Natural killer cell (primary cell): ENCODE data around the gene KLK15. TPM values are rescaled to one million over a fixed set of nuclear protein-coding genes. Genes with fewer than 3 reads are reported as not detected.
A peak's percentile ranks its signal among the peaks of the same experiment; 100 is the strongest.

Experiments used
- ATAC-seq, 3 donors: fragments of 150-1000 bp in 2 of 3; fragments of 200-7000 bp in 1 of 3; cut with Tn5 transposase; 1 replicate in 1 of 3; 2 replicates in 2 of 3; pipeline ENCODE4 v1.10.0; 2021; ENCODE audit warnings: mild to moderate bottlenecking in 2 of 3, moderate library complexity in 2 of 3
- DNase-seq, 2 donors: peaks; one replicate each; pipeline versions ENCODE4 v3.0.0 to v3.0.0-alpha.2; 2013 to 2021; ENCODE audit warnings: mixed read lengths in 1 of 2
- H3K27ac ChIP-seq: one replicate; pipeline ENCODE4 v1.5.1; 2013; ENCODE audit warnings: mild to moderate bottlenecking, low read length
- H3K27me3 ChIP-seq: one replicate; pipeline ENCODE4 v1.6.1; 2013; ENCODE audit warnings: low read length; ENCODE audit not compliant: control insufficient read depth, insufficient read depth
- H3K36me3 ChIP-seq: one replicate; pipeline ENCODE4 v1.6.1; 2013; ENCODE audit warnings: low read length; ENCODE audit not compliant: control insufficient read depth, insufficient read depth
- H3K4me1 ChIP-seq: one replicate; pipeline ENCODE4 v1.6.1; 2013; ENCODE audit warnings: low read length; ENCODE audit not compliant: control insufficient read depth, insufficient read depth
- H3K4me3 ChIP-seq: one replicate; pipeline ENCODE4 v1.5.1; 2013; ENCODE audit warnings: low read length
- H3K9me3 ChIP-seq: one replicate; pipeline ENCODE4 v1.6.1; 2013; ENCODE audit warnings: low read length; ENCODE audit not compliant: control insufficient read depth, insufficient read depth
- H3K27ac Mint-ChIP-seq, 2 donors: one replicate each; pipeline ENCODE4 v1.8.0; 2022; ENCODE audit warnings: mild to moderate bottlenecking in 2 of 2, mixed read lengths in 2 of 2, moderate library complexity in 1 of 2
- H3K27me3 Mint-ChIP-seq, 2 donors: one replicate each; pipeline ENCODE4 v1.8.0; 2022; ENCODE audit warnings: low read depth in 2 of 2, mixed read lengths in 2 of 2
- H3K36me3 Mint-ChIP-seq: one replicate; pipeline ENCODE4 v1.8.0; 2022; ENCODE audit warnings: mixed read lengths
- H3K4me1 Mint-ChIP-seq, 2 donors: one replicate each; pipeline ENCODE4 v1.8.0; 2022; ENCODE audit warnings: mixed read lengths in 2 of 2
- H3K4me3 Mint-ChIP-seq: one replicate; pipeline ENCODE4 v1.8.0; 2022; ENCODE audit warnings: mild to moderate bottlenecking, moderate library complexity, mixed read lengths
- H3K9me3 Mint-ChIP-seq, 2 donors: one replicate each; pipeline ENCODE4 v1.8.0; 2022; ENCODE audit warnings: mixed read lengths in 2 of 2
- CTCF ChIP-seq: fragments of 200-600 bp; IDR thresholded peaks from one replicate; pipeline ENCODE4 v1.8.0; 2022; ENCODE audit warnings: antibody characterized with exemption
- WGBS: methylation state at CpG from one replicate; pipeline ENCODE4 v1.1.7; 2013; ENCODE audit warnings: missing lambda C conversion rate; ENCODE audit not compliant: insufficient coverage; 5-methylcytosine and 5-hydroxymethylcytosine counted together
- intact Hi-C: fragments of 100-400 bp; cut with micrococcal nuclease; formaldehyde crosslinking; loops from one replicate; pipeline ENCODE4 v1.14.2; 2022
- total RNA-seq, 4 donors: library from RNA; stranded (reverse); fragments of 120-200 nt in 1 of 4; gene quantifications; one replicate each; pipeline versions ENCODE4 v1.2.3 to v1.2.4, GENCODE V29; 2013 to 2022

The KLK15 gene
- total RNA-seq, 3 donors from 2014 or later (not counting 1 experiment from before 2014, with no cell fraction given): not detected

- intact Hi-C loops: no loop called here
- H3K9me3 ChIP-seq: no peaks in the 10 kb centered on the region
- no peak overlapping the region for H3K27ac Mint-ChIP-seq
- peaks cover 6 to 20% of the 10 kb centered on the region in 2 donors for H3K4me1 Mint-ChIP-seq
- H3K4me3 ChIP-seq: no peak overlapping the region
- no peaks in the 10 kb centered on the region for H3K36me3 ChIP-seq
- no peak overlapping the region for H3K27ac ChIP-seq
- no peak for ATAC-seq
- peaks cover 15% of the 10 kb centered on the region for H3K27me3 ChIP-seq
- peaks cover 18% of the 10 kb centered on the region for H3K4me1 ChIP-seq
- no peak for TF ChIP-seq CTCF
- H3K36me3 Mint-ChIP-seq: no peaks in the 10 kb centered on the region
- H3K4me3 Mint-ChIP-seq: no peak overlapping the region
- H3K27me3 Mint-ChIP-seq: peaks cover 57 to 59% of the 10 kb centered on the region in 2 donors
- DNase-seq: no peak
- H3K9me3 Mint-ChIP-seq: no peaks in the 10 kb centered on the region
- WGBS: 77% methylated on average over 4 of the region's 4 CpGs
These were observed 12.1 kb downstream of the KLK15 start for GRCh38 chr19:50821248-50821612.

- ATAC-seq (no peak), DNase-seq (no peak)
- no peaks in the 10 kb centered on the region for H3K36me3 ChIP-seq
- H3K4me1 Mint-ChIP-seq: peaks cover 6 to 20% of the 10 kb centered on the region in 2 donors
- H3K9me3 ChIP-seq: no peaks in the 10 kb centered on the region
- H3K27ac Mint-ChIP-seq: peak overlapping the region in 1 of 2 donors; percentile 7
- peaks cover 18% of the 10 kb centered on the region for H3K4me1 ChIP-seq
- intact Hi-C loops: no loop called here
- no peaks in the 10 kb centered on the region for H3K36me3 Mint-ChIP-seq
- no peak for TF ChIP-seq CTCF
- H3K27ac ChIP-seq: no peak overlapping the region
- no peak overlapping the region for H3K4me3 Mint-ChIP-seq
- no peaks in the 10 kb centered on the region for H3K9me3 Mint-ChIP-seq
- H3K27me3 ChIP-seq: peaks cover 15% of the 10 kb centered on the region
- 7% methylated on average over 16 of the region's 21 CpGs for WGBS
- peaks cover 61% of the 10 kb centered on the region in 2 donors for H3K27me3 Mint-ChIP-seq
- no peak overlapping the region for H3K4me3 ChIP-seq
These were observed 12.7 kb downstream of the KLK15 start for GRCh38 chr19:50820549-50821247.

- ATAC-seq (no peak), DNase-seq (no peak)
- no peak overlapping the region for H3K4me3 Mint-ChIP-seq
- H3K27ac Mint-ChIP-seq: peak overlapping the region in 1 of 2 donors; percentile 7
- H3K27me3 Mint-ChIP-seq: peaks cover 62 to 67% of the 10 kb centered on the region in 2 donors
- H3K9me3 Mint-ChIP-seq: no peaks in the 10 kb centered on the region
- TF ChIP-seq CTCF: no peak
- H3K36me3 Mint-ChIP-seq: no peaks in the 10 kb centered on the region
- H3K4me3 ChIP-seq: no peak overlapping the region
- peaks cover 18% of the 10 kb centered on the region for H3K4me1 ChIP-seq
- 10% methylated on average over 15 of the region's 15 CpGs for WGBS
- H3K4me1 Mint-ChIP-seq: peaks cover 6 to 20% of the 10 kb centered on the region in 2 donors
- no peaks in the 10 kb centered on the region for H3K9me3 ChIP-seq
- no peaks in the 10 kb centered on the region for H3K36me3 ChIP-seq
- peaks cover 15% of the 10 kb centered on the region for H3K27me3 ChIP-seq
- intact Hi-C loops: no loop called here
- no peak overlapping the region for H3K27ac ChIP-seq
These were observed 13.3 kb downstream of the KLK15 start for GRCh38 chr19:50820086-50820485.

GRCh38 chr19:50819636-50820035, 13.7 kb downstream of the KLK15 start:
- H3K4me3 Mint-ChIP-seq: no peak overlapping the region
- no peak for TF ChIP-seq CTCF
- Histone ChIP-seq H3K9me3 (no peaks in the 10 kb centered on the region), H3K4me1 (peaks cover 18% of the 10 kb centered on the region), H3K27ac (no peak overlapping the region), H3K4me3 (no peak overlapping the region), H3K36me3 (no peaks in the 10 kb centered on the region), H3K27me3 (peaks cover 15% of the 10 kb centered on the region)
- H3K9me3 Mint-ChIP-seq: no peaks in the 10 kb centered on the region
- no peak overlapping the region for H3K27ac Mint-ChIP-seq
- no peak for DNase-seq
- intact Hi-C loops: no loop called here
- peaks cover 6 to 20% of the 10 kb centered on the region in 2 donors for H3K4me1 Mint-ChIP-seq
- ATAC-seq: no peak
- 30% methylated on average over 8 of the region's 8 CpGs for WGBS
- no peaks in the 10 kb centered on the region for H3K36me3 Mint-ChIP-seq
- peaks cover 67 to 71% of the 10 kb centered on the region in 2 donors for H3K27me3 Mint-ChIP-seq
